ENCODE data around the gene ENTPD8. TPM values are rescaled to one million over a fixed set of nuclear protein-coding genes. Genes with fewer than 3 reads are reported as not detected.
A peak's percentile ranks its signal among the peaks of the same experiment; 100 is the strongest.

Gene ENTPD8
- total RNA-seq, 1 donor from 2014 or later = 0.19 TPM

GRCh38 chr9:137447722-137448601 lies 6.8 kb upstream of the ENTPD8 start:
- no peak for DNase-seq (ENCODE audit: low read depth)

DNA sequence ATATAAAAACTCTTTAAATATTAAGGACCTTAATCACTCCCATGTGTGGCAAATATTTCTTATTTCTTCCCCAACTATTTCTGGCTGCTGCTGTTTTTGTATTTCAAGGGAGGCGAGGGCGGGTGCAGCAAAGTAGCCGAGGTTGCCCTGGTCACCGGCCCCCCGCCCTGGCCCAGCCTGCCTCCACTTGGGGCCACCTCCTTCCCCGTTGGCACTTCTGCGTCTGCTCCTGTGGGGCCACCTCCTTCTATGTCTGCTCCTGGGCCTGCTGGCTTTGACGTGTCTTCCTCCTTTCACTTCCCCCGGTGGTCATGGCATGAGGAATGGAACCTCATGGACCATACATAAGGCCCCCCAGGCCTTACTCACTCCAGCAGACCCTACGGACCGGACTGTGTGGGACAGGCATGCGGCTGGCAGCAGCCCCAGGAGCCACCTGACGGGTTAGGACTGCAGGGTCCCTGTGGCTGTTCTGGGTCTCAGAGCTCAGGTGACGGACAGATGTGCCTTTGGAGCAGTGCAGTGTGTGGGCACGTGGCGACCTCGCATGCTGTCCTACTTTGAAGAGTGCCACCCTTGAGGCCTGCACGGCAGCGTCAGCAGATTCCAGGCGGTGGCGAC lies 5.8 kb upstream of the ENTPD8 start:
- DNase-seq (ENCODE audit: low read depth) = no peak

- DNase-seq (ENCODE audit: low read depth) = no peak
Measured at GRCh38 chr9:137445930-137446431, 4.8 kb upstream of the ENTPD8 start.

DNA sequence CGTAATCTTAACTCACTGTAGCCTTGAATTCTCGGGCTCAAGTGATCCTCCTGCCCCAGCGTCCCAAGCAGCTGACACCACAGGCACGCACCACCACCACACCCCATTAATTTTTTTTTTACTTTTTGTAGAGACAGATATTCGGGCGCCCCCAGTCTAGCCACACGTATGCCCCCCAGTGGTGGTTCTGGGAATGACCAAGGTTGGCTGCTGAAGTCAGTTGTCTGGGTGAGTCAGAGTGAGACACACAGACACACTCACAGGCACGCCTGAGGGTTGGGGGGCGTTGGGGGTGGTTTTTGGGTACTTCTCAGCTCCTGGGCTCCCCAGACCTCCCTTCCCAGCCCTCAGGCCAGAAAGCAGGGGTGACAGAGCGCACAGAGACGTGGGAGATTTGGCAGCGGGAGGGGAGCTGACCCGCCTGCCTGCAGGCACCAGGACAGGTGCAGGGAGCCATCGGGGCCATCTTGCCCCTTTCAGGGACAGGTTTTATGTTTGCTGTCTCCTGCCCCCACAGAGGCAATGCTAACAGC lies 4.2 kb upstream of the ENTPD8 start:
- peak; percentile 90 for DNase-seq (ENCODE audit: low read depth)

GRCh38 chr9:137444106-137444790 lies 3.1 kb upstream of the ENTPD8 start:
- DNase-seq (ENCODE audit: low read depth) = no peak

DNA sequence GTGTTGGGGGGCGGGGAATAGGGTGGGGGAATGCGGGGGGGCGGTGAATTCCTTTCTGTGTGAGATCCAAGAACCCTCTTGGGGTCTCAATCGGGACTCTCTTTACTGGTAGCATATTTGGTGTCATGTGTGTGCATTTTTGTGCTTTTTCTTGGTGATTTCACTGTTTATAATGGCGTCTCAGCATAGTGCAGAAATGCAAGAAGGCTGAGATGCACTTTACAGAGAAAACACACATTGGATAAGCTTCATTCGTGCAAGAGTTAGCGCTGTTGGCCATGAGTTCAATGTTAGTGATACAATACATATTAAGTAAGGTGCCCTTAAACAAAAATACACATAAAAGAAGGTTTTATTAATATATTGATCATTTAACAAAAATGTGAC lies 771 bp upstream of the ENTPD8 start:
- no peak for DNase-seq (ENCODE audit: low read depth)

- DNase-seq (ENCODE audit: low read depth) = no peak
Measured at GRCh38 chr9:137439158-137439714, 1.9 kb downstream of the ENTPD8 start.

GRCh38 chr9:137438591-137439157 lies 2.5 kb downstream of the ENTPD8 start:
- no peak for DNase-seq (ENCODE audit: low read depth)

- no peak for DNase-seq (ENCODE audit: low read depth)
Measured at GRCh38 chr9:137437691-137438590, 3.2 kb downstream of the ENTPD8 start.

- no peak for DNase-seq (ENCODE audit: low read depth)
Measured at GRCh38 chr9:137436761-137437600, 4.2 kb downstream of the ENTPD8 start.

GRCh38 chr9:137435980-137436760 lies 5.0 kb downstream of the ENTPD8 start:
- peak; percentile 92 for DNase-seq (ENCODE audit: low read depth)

GRCh38 chr9:137435381-137435891 lies 5.7 kb downstream of the ENTPD8 start:
- no peak for DNase-seq (ENCODE audit: low read depth)

DNA sequence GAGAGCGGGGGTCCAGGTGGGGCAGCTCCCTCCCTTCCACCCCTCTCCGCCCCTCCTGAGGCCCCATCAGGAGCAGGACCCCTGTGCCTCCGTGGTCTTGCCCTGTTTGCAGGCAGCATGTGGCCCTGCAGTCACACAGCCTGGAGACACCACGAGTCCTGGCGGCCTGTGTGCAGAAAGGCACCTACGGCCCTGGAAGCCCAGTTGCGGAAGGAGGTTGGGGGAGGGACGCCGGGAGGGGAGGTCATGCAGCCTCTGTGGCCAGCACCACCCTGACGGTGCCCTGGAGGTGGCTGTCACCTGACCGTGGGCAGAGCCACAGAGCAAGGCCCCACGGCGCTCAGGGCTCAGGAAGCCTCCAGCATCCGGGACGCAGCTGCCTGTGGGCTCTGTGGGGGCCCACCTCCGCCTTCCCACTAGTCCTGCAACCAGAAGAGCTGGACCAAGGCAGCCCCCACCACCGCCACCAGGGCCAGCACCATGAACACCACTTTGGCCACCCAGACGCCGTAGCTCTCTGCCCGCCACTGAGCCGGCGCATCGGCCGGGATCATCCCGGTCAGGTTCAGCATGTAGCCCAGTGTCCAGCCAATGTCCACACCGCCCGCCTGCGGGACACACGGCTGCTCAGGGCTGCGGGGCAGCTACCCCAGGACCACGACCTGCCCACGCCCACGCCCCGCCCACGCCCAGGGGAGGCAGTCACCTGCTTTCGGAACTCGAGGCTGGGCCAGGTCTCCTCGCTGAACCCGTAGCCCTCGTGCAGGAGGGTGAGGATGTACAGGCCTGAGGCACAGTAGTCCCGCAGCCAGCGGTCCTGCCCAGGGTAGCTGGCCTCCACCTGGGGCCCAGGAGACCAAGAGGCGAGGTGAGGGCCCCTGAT lies 6.4 kb downstream of the ENTPD8 start:
- no peak for DNase-seq (ENCODE audit: low read depth)

DNA sequence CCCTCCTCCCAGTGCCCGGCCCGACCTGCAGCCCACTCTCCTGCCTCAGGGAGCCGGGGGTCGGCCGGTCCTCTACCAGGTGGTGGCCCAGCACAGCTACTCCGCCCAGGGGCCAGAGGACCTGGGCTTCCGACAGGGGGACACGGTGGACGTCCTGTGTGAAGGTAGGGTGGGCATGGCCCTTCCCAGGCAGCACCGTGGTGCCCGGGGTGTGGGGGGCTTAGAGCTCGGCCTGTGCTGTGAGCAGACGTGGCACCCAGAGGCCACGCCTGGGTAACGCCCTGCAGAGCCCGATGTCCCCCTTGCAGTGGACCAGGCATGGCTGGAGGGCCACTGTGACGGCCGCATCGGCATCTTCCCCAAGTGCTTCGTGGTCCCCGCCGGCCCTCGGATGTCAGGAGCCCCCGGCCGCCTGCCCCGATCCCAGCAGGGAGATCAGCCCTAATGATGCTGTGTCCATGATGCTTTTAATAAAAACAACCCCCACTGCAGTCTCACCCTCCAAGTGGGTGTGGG lies 7.2 kb downstream of the ENTPD8 start:
- no peak for DNase-seq (ENCODE audit: low read depth)

DNA sequence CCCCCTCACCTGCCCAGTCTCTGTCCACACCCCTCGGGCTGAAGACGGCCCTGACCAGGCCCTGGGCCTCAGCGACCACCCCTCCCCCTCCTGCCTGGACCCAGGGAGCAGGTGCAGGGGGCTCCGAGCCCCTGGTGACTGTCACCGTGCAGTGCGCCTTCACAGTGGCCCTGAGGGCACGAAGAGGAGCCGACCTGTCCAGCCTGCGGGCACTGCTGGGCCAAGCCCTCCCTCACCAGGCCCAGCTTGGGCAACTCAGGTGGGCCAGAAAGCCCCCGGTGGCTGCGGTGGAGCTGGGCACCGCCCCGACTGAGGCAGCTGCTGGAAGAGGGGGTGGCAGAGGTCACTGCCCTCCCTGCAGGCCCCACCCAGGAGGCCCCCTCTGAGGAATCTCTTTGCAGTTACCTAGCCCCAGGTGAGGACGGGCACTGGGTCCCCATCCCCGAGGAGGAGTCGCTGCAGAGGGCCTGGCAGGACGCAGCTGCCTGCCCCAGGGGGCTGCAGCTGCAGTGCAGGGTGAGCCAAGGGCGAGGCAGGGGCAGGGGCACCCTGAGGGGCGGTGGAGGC lies 7.7 kb downstream of the ENTPD8 start:
- no peak for DNase-seq (ENCODE audit: low read depth)

- DNase-seq (ENCODE audit: low read depth) = no peak
Measured at GRCh38 chr9:137432687-137433348, 8.3 kb downstream of the ENTPD8 start.

Measured in myocyte (in vitro differentiated cells).